ENCODE results near the gene KANK3.
"Not testable (repeated sequence)": the region's sequence is repeated elsewhere in the genome, so short reads cannot be mapped to it uniquely, and the experiment has no call there.

Gene KANK3

DNA sequence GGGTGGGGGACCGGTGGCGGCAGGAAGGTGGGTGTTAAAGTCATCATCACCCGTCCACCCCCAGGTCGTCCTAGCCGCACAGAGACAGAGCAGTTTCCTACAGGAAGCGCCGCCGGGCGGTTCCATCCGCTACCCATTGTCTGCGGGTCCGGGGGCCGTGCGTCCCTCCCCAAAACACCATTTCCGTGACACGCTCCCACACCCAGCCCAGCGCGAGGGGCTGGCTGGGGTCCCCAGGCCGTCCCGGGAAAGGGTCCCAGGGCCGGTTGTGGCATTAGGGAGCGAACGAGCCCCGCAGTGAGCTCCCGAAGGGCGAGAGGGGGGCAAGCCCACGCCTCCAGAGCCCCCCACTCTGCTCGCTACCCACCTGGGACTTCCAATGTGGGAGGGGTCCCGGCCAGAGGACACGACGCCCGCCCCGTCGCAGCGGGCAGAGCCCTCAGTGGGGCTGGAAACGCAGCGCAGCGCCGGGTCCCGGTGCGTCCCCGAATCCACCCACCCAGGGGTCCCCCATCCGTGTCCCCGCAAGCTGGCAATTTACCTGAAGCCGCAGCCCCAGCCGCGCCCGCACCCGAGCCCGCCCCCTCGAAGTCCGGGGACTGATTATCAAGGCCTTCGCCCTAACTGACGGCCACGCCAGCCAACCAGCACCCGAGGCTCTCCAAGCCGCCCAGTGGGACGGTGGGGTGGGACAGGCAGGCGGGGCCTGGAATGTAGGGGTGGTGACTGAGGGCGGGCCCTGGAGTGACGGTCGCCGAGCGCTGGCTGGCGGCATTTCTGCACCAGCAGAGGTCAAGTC lies at the start of gene KANK3:
KANK3 (minus strand) TSS at position 579 of the 799 bp plus-strand sequence. CDS start 5,434 bp downstream, outside the sequence.
- DNase-seq, result peak; percentile 44

DNA sequence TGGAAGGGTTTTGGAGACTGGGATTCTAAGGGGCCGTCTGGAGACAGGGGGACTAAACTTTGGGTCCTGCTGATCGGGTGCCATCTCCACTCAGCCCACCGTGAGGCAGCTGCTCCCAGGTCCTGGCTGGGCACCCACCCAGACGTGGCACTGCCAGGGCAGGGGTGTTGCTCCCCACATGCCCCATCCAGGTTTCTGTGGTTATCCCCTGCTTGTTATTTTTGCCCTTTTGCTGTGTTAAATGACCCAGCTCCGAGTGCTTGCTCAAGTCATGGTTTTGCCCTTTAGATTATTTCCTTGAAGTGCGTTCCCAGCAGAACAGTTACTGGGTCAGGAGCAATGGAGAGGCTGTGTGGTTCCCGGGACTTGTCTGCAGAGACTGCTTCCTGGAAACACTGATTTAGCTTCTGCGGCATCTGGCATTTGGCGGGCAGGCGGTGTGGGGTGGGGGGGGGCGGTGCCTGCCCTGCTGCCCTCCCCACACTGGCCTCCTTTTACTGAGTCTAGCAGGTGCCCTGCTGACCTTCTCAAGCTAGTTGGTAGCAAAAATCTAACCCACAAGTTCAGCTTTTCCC lies 49.0 kb upstream of the KANK3 start:
- DNase-seq, result no peak

DNA sequence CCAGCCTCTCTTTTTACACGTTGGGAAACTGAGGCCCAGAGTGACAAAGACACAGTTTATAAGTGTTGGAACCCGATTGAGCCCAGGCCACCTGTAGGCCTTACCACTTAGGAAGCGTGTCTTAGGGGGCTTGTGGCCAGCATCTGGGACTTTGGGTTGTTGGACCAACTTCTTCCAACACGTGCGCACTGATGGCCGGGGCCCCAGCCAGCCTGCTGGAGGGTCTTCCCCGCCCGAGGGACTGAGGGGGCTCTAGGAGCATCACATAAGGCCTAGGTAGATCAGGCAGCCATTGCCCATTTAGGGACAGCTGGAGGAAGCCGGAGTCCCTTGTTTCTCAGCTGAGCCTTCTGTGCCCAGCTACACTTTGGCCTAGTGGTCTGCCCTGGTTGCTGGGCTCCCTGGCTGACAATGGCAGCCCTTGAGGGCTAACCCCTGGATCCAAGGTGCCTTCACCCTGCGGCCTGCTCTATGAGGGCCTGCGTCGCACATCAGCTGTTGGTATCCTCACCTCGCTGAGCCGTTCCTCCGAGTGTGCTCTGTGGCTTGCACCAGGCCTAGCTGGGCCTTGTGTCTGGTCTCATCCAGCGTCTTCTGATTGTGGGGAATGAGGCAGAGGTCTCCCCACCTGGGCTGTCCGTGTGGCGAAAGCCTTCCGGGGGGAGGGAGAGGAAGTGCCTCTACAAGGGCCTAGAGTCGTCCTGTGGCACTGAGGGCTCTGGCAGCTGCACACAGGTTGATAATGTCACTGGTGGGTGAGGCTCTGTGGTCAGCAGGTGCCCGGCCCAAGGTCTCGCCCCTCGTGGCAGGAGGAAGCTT lies 48.3 kb upstream of the KANK3 start:
- DNase-seq, result no peak

DNA sequence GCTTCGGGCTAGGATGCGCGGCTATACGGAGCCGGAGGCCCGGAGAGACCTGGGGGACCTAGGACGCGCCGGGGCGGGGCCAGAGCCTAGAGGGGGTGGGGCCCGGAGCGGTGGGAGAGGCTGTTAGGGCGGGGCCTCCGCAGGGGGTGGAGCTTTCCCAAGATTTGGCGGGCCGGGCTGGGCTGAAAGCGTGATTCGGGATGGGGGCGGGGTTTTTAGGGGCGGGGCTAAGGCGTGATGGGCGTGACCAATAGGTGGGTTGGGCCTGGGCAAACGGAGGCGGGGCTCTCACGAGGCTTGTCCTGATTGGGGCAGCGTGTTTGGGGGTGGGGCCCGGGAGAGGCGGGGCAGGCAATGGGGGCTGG lies 47.5 kb upstream of the KANK3 start:
- DNase-seq, result peak; percentile 61

DNA sequence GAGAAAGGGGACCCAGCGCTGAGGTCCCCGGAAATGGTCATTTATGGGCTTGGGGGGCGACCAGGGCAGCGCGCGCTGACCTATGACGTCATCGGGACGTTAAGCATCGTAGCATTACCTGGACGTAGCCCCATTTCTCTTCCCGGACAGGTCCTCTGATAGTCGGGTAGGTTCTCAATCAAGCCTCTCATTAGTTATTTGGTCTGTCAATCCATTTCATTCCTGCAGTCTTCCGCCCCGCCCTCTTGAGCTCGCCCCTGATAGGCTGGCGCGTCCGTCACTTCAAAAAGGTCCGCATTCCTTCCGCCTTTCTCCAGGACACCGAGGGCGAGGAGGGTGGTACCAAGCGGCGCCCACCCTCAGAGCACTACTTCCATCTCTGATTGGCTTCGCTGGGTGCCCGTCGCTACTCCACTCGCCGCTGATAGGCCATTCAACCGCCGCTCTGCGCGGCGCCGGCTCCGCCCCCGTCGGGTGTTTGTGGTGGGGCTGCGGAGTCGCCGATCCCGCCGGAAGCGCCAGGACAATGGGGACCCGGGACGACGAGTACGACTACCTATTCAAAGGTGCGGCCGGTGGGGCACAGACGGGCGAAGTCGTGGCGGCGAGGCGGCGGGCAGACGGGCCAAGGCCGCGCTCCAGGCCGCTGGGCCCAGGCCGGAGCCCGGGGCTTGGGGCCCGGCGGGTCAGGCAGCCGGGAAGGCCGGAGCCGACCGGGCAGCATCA lies 47.0 kb upstream of the KANK3 start, which contains the start of gene RAB11B:
RAB11B (plus strand) TSS at position 470 of the 726 bp plus-strand sequence; CDS start at position 527, 57 bp downstream.
- peak; percentile 98 for DNase-seq

DNA sequence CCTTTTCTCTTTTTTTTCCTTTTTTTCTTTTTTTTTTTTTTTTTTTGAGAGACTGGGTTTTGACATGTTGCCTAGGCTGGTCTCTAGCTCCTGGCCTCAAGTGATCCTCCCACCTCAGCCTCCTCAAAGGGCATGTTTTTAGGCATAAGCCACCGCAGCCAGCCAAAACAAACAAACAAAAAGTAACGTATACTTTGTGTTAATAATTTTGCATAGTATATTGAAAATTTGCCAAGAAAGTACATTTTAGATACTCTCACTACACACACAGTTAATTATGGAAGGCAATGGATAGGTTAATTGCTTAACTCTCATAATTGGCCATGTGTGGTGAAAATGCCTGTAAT lies 45.5 kb upstream of the KANK3 start:
- no peak for DNase-seq

DNA sequence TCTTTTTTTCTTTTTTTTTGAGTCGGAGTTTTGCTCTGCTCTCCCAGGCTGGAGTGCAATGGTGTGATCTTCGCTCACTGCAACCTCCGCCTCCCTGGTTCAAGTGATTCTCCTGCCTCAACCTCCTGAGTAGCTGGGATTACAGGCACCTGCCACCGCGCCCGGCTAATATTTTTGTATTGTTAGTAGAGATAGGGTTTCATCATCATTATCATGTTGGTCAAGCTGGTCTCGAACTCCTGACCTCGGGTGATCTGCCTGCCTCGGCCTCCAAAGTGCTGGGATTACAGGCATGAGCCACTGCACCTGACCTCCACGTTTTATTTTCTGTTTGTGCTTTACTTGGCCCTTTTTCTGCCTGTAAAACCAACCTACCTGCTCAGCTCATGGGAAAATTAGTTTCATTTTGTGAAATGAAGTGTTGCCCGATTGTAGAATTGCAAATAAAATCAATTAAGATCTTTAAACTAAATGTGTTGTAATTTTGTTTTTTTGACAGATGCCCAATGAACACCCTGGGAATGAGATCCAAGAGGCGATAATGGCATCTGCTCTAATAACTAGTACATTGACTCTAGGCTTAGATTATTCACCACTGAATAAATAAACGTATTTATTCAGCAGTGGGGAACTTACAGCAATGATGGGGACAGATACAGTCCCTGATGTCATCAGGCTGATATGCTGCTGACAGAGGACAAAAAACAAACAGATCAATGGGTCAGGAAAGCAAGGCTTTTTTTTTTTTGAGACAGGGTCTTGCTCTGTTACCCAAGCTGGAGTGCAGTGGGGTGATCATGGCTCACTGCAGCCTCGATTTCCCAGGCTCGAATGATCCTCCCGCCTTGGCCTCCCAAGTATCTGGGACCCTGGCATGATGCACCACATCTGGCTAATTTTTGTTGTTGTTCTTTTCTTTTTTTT lies 44.9 kb upstream of the KANK3 start:
- no peak for DNase-seq

DNA sequence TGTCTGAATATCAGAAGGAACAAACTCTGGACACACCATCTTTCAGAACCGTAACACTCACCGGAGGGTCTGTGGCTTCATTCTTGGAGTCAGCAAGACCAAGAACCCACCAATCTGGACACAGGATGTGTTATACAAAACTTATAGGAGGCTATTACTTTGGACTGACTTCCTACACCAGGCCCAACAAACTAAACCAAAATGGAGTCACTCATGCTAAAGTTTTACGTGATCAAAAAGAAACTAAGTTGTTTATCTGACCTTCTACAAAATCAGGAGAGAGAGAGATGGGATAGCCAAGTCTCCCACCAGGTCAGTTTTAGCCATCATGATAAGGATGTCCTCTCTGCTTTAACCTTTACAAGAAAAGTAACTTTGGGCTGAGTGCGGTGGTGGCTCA lies 43.9 kb upstream of the KANK3 start:
- no peak for DNase-seq

DNA sequence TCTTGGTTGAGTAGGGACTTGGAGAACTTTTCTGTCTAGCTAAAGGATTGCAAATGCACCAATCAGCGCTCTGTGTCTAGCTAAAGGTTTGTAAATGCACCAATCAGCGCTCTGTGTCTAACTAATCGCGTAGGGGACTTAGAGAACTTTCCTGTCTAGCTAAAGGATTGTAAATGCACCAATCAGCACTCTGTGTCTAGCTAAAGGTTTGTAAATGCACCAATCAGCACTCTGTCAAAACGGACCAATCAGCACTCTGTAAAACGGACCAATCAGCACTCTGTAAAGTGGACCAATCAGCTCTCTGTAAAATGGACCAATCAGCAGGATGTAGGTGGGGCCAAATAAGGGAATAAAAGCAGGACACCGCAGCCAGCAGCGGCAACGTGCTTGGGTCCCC lies 43.4 kb upstream of the KANK3 start:
- DNase-seq, result not testable (repeated sequence)

DNA sequence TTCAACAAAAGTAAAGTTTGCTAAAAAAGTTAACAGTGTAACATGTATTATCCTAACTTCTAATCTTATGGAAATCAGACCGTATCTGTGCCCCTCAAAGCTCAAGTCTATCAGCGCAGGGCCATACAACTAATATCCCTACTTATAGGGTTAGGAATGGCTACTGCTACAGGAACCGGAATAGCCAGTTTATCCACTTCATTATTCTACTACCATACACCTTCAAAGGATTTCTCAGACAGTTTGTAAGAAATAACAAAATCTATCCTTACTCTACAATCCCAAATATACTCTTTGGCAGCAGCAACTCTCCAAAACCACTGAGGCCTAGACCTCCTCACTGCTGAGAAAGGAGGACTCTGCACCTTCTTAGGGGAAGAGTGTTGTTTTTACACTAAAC lies 42.5 kb upstream of the KANK3 start:
- DNase-seq, result not testable (repeated sequence)

DNA sequence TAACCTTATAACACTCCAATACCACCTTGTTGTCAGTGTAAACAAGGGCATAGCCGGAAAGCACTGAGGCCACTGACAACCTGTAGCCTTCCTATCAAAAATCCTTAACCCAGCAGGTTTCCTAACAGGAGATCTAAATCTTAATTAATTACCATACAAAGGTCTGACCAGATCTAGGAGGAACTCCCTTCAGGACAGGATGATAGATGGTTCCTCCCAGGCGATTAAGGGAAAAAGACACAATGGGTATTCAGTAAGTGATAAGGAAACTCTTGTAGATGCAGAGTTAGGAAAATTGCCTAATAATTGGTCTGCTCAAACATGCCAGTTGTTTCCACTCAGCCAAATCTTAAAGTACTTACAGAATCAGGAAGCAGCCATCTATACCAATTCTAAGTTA lies 42.0 kb upstream of the KANK3 start:
- not testable (repeated sequence) for DNase-seq

DNA sequence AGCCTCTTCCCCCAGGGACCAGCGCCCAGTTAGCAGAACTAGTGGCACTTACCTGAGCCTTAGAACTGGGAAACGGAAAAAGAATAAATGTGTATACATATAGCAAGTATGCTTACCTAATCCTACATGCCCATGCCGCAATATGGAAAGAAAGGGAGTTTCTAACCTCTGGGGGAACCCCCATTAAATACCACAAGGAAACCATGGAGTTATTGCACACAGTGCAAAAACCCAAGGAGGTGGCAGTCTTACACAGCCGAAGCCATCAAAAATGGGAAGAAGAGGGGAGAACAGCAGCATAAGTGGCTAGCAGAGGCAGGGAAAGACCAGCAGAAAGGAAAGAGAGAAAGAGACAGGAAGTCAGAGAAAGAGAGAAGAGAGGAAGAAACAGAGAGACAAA lies 41.5 kb upstream of the KANK3 start:
- not testable (repeated sequence) for DNase-seq

DNA sequence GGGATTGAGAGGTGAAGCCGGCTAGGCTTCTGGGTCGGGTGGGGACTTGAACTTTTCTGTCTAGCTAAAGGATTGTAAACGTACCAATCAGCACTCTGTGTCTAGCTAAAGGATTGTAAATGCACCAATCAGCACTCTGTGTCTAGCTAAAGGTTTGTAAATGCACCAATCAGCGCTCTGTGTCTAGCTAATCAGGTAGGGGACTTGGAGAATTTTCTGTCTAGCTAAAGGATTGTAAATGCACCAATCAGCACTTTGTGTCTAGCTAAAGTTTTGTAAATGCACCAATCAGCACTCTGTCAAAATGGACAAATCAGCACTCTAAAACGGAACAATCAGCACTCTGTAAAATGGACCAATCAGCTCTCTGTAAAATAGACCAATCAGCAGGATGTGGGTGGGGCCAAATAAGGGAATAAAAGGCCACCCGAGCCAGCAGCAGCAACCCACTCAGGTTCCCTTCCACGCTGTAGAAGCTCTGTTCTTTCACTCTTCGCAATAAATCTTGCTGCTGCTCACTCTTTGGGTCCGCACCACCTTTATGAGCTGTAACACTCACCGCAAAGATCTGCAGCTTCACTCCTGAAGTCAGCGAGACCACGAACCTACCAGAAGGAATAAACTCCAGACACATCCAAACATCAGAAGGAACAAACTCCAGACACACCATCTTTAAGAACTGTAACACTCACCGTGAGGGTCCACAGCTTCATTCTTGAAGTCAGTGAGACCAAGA lies 36.3 kb upstream of the KANK3 start:
- DNase-seq, result not testable (repeated sequence)

DNA sequence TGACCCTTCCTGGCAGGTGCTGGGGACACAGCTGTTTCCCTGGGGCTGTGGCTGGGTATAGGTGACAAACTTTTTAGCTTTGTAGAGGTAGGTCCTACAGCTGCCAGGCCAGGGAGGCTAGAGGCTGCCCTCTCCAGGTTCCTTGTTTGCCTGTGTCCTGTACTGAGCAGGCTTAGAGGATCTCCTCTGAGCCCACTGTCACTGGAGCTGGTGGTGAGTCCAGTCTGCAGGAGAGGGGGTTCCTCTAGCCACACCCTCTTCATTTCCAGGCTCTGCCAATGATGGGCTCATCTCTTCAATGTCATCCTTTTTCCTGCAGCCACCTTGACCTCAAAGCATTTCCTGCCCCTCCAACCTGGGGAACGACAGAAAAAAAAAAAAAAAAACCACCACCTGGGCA lies 34.5 kb upstream of the KANK3 start:
- DNase-seq, result no peak

DNA sequence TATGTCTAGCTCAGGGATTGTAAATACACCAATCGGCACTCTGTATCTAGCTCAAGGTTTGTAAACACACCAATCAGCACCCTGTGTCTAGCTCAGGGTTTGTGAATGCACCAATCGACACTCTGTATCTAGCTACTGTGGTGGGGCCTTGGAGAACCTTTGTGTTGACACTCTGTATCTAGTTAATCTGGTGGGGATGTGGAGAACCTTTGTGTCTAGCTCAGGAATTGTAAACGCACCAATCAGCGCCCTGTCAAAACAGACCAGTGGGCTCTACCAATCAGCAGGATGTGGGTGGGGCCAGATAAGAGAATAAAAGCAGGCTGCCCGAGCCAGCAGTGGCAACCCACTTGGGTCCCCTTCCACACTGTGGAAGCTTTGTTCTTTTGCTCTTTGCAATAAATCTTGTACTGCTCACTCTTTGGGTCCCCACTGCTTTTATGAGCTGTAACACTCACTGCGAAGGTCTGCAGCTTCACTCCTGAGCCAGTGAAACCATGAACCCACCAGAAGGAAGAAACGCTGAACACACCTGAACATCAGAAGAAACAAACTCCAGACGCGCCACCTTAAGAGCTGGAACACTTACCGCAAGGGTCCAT lies 33.4 kb upstream of the KANK3 start:
- DNase-seq, result not testable (repeated sequence)

DNA sequence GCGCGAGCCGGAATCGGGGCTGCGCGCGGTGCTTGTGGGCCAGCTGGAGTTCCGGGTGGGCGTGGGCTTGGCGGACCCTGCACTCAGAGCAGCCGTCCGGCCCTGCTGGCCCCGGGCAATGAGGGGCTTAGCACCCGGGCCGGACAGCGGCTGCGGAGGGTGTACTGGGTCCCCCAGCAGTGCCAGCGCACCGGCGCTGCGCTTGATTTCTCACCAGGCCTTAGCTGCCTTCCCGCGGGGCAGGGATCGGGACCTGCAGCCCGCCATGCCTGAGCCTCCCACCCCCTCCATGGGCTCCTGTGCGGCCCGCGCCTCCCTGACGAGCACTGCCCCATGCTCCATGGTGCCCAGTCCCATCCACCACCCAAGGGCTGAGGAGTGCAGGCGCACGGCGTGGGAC lies 32.7 kb upstream of the KANK3 start:
- not testable (repeated sequence) for DNase-seq

DNA sequence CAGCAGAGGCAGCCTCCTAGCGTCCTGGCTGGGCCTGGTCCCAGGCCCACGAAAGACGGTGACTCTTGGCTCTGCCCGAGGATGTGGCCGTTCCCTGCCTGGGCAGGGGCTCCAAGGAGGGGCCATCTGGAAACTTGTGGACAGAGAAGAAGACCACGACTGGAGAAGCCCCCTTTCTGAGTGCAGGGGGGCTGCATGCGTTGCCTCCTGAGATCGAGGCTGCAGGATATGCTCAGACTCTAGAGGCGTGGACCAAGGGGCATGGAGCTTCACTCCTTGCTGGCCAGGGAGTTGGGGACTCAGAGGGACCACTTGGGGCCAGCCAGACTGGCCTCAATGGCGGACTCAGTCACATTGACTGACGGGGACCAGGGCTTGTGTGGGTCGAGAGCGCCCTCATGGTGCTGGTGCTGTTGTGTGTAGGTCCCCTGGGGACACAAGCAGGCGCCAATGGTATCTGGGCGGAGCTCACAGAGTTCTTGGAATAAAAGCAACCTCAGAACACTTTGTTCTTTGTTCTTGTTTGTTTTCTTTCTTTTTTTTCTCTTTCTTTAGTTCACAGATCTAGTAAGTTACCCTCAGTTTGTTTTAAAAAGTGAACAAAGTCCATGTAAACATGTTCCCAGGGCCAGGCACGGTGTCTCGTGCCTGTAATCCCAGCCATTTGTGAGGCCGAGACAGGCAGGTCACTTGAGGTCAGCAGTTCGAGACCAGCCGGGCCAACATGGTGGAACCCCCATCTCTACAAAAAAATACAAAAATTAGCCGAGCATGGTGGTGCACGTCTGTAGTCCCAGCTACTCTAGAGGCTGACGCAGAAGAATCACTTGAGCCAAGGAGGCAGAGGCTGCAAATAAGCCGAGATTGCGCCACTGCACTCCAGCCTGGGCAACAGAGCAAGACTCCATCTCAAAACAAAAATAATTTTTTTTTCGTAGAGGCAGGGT lies 31.1 kb upstream of the KANK3 start:
- no peak for DNase-seq

DNA sequence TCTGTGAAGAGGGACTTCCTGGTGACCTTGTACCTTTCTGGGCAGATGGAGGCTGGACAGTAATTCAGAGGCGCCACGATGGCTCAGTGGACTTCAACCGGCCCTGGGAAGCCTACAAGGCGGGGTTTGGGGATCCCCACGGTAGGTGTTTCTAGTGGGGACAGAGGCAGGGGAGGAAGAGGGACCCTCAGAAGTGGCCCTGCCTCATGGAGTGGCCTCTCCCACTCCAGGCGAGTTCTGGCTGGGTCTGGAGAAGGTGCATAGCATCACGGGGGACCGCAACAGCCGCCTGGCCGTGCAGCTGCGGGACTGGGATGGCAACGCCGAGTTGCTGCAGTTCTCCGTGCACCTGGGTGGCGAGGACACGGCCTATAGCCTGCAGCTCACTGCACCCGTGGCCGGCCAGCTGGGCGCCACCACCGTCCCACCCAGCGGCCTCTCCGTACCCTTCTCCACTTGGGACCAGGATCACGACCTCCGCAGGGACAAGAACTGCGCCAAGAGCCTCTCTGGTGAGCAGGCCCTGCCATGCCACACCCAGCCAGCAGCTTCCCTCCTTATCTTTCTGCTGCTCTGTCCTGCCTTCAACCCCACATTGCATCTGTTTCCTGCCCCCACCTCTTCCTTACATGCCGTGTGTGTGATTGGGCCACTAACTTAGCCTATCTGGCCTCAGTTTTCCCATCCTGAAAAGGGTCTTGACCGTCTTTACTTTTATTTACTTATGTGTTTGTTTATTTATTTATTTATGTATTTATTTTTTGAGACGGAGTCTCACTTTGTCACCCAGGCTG lies 28.1 kb upstream of the KANK3 start:
- DNase-seq, result no peak
